ENCODE results near the gene C1QTNF6.
"Not testable (repeated sequence)": the region's sequence is repeated elsewhere in the genome, so short reads cannot be mapped to it uniquely, and the experiment has no call there.

C1QTNF6 gene

GRCh38 chr22:37206841-37207821 lies 19.1 kb upstream of the C1QTNF6 start:
- no peak for DNase-seq

DNA sequence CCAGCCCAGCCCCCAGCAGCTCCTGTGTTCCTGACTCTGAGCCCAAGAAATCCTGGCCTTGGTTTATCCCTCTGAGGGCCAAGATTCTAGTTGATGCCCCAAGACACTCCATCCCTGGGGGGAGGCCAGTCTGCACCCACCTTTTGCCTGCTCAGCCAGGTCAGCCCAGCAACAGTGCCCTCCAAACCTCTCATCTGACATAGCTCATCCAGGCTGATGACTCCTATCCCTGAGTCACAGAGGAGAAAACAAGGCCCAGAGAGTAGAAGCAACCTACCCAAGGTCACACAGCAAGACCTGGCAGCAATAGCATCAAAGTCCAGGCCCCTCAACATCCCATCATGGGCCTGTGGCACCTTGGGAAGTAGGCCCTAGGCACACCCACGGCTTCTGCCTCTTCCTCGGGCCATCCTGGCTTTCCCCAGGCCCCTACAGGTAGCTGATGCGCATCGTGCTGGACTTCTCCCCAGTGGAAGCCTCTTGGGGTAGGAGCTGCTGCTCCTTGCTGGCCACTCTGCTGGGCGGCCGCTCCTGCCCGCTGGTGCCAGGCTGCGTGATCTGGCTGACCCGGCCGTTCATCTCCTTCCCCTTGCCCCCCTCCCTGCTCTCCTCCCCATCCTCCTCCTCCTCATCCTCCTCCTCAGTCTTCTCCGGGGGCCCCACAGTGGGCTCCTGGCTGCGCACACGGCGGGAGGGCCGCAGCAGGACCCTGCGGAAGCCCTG lies 18.2 kb upstream of the C1QTNF6 start:
- DNase-seq = no peak

GRCh38 chr22:37205046-37205445 lies 17.0 kb upstream of the C1QTNF6 start:
- no peak for DNase-seq

GRCh38 chr22:37204045-37204655 lies 16.1 kb upstream of the C1QTNF6 start:
- no peak for DNase-seq

- no peak for DNase-seq
Observed at GRCh38 chr22:37203354-37204044, 15.5 kb upstream of the C1QTNF6 start.

GRCh38 chr22:37202716-37203115 lies 14.7 kb upstream of the C1QTNF6 start:
- DNase-seq = no peak

DNA sequence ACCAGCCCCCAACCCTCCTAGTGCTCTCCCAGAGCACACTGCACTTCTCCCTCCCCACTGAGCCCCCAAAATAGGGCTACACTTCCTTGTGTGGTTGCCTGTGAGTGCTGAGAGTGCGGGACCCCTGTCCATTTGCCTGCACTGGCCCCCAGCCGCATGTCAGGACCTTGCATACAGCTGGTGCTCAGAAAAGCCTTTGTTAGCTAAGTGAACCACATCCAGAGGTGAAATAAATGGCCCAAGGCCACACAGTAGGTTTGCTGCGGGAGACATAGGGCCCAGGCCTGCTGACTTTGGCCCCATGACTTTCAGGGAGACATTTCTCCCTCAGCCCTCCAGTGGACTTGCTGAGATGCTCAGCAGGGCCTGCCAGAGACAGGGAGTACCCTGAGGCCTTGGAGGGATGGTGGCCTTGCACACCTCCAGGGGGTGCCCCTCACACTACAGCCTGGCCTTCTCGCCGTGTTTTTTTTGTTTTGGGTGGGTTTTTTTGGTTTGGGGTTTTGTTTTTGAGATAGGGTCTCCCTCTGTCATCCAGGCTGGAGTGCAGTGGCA lies 14.0 kb upstream of the C1QTNF6 start:
- no peak for DNase-seq

DNA sequence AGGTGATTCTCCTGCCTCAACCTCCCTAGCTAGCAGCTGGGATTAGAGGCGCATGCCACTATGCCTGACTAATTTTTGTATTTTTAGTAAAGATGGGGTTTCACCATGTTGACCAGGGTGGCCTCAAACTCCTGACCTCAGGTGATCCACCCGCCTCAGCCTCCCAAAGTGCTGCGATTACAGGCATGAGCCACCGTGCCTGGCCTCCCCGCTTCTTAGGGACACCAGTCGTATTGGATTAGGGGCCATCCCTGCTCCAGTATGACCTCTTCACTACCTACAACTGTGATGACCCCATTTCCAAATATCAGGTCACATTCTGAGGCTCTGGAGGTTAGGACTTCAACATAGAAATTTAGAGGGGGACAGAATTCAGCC lies 13.4 kb upstream of the C1QTNF6 start:
- DNase-seq = not testable (repeated sequence)

GRCh38 chr22:37199760-37200108 lies 11.7 kb upstream of the C1QTNF6 start:
- DNase-seq = no peak

DNA sequence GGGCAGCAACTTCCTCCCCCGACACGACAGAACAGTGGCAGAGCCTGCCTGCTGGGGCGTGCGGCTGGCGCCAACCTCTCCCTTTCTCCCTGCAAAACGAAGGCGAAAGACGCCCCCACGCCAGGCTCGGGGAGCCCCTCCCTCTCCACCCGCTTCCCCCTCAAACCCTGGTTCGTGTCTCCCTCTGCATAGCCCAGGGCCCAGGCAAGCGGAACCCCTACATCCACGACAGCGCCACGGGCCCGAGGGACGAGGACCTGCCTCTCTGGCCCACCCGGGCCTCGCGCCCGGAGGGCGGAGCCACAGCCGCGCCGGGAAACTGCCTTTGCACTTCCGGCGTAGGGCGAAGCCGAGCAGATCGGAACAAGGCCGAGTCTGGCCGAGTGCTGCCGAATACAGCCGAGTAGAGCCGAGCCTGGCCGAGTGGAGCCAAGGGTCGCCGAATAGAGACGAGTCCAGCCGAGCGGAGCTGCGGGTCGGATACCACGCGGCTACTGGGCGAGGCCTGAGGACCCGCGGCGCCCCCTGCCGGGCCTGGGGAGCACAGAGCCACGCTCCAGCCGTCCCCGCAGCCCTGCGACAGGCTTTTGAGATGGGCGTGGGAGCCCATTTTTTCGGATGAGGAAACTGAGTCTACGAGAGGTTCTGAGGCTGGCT lies 11.2 kb upstream of the C1QTNF6 start:
- peak; percentile 86 for DNase-seq

DNA sequence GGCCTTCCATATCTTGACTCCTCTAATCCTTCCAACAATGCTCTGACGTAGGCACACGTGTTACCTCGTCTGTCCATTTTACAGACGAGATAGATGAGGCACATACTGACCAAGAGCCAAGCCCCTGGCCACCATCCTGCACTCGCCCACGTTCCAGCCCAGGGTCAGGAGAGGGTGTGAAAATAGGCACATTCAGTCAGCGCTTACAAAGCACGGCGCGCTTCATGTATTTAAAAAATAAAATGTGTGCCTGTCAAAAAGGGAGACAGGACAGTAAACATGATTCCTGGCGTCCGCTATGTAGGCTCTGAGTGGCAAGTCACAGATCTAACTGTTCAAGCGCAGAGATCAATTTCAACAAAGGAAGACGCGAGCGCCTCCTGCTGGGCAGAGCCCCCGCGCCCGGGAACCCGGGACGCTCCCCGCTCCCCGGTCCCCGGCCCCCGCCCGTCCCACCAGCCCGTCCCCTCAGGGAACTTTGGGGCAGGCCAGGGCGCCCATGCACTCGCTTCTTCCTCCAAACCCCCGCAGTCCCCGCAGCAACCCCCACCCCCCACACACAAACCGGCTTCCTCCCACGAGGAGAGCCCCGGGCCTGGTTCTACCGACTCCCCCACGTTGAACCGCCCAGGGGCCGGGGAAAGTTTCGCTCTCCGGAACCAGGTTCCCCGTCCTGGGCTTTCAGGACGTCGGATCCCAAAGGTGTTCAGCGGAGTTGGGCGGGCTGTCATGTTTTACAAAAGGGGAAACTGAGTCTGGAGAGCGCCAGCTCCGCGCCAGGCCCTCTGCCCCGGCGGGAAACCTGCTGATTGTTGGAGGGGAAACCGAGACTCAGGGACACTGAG lies 10.4 kb upstream of the C1QTNF6 start:
- DNase-seq = peak; percentile 25

DNA sequence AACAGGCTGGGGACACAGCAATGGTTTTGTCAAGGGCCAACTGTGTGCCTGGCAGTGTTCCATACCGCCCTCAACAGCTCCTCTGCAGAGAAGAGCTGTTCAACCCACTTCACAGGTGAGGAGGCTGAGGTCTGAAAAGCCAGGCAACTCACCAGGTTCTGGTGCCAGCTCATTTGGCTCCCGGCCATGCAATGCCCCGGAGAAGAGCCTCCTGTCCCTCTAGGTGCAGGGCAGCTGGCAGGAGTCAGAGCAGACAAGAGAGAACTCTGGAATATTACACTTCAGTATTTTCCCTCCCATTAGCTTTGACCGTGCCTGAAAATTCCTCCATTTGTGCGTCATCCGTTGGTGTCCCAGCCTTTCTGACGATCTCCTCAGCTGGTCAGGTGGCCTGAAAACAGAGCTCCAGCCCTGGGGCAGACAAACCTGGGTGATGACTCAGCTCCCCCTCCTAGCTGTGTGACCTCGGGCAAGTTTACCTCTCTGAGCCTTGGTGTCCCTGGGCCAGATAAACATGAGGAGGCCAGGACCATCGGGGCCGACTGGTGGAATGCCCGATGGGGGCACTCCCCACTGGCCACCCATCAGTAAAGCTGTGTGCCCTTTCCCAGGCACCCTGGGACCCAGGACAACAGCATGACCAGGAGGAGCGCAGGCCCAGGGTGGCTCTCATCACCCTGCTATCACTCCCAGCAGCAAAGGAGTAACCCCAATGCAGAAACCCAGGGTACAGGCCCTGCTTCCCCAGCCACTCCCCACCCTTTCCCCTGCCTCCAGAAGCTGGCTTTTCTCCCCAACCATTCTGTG lies 9.6 kb upstream of the C1QTNF6 start:
- DNase-seq = no peak

DNA sequence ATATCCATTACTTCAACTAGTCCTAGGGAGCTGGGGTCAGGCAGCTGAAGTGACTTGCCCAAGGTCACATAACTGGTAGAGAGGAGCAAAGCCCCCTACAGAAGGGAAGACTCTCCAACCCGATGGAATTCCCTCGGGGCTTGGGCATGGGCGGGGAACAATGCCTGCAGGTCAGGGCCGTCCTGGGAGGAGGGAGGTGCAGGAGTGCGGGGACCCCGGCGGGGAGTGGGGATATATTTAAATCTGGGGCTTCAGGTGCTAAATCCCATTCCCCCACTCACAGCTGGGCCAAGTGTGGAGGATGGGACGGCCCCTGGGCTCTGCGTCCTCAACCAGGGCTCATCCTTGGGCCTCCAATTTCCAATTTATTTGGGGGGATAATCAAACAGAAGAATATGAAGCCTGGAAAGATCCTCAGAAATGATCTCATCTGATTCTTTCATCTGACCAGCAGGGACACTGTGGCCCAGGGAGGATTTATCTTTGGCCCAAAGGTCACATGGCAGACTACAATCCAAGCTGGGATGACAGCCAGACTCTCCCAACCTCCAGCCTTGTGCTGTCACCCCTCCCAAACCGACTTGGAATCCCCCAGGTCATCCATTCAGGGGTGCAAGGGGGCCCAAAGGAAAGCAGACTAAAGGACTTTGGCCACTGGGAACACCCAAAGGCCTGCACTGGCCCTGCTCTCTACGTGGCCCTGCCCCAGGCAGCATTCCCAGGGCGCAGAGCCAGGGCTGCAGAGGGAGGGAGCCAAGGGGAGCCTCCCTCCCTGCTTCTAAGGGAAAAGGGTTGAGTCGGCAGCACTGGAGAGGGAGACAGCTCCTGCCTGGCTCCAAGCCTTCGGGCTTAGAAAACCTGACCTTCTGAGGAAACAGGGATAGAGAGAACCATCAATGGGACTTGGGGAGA lies 8.7 kb upstream of the C1QTNF6 start:
- DNase-seq = no peak

DNA sequence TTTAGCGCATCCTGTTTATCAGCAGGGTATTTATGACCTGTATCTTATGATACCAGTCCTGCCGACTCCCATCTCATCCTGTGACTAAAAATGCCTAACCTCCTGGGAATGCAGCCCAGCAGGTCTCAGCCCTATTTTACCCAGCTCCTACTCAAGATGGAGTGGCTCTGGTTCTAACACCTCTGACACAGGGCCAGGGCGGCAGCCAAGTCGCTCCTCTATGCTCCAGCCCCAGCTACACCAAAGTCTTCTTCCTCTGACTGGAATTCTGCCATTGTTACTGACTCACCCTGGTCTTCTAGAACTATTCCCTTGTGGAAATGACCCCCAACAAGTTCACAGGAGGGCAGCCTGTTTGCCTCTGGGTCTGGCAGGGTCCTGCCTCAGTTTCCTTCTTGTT lies 7.9 kb upstream of the C1QTNF6 start:
- DNase-seq = peak; percentile 9

DNA sequence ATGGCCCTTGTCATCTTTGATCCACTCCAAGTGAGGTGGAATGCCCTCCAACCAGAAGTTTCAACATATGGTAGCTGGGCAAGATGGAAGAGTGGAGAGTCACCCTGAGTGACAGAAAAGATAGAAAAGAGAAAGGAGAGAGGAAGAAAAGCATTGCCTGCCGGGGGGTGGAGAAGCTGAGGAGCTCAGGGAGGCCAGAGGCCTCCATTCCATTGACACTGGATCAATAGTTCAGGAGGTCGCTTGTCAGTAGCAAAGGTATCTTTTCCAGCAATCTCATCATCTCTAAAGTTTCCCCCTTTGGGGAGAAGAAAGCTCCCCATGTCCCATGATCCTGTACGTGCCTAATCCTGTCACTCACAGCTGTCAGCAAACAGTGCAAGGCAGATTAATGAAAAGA lies 6.7 kb upstream of the C1QTNF6 start:
- DNase-seq = no peak

DNA sequence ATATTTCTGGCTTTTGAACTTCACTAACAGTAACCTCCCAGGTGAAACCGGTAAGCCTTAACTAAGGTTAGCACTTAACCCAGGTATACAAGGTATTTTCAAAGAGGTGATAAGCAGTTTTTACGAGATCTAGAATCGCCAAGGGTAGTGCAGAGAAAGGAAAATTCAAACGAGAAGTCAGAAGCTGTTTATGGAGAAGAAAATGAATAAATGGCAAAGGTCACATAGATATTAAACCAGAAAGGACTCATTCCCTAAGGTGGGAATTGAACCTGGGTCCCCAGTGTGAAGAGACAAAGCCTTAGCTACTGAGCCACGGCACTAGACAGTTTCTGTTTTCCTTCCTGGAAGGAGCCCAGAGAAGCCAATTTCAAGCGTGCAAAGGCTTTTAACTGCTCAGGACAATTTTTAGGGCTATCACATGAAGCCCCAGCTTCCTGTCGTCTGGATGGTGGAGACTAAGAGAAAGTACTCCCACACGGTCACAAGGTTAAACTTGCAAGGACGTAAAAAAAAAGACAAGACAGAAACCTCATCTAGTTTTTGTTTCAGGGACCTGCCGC lies 5.7 kb upstream of the C1QTNF6 start:
- DNase-seq = no peak

- no peak for DNase-seq
Observed at GRCh38 chr22:37192741-37193140, 4.7 kb upstream of the C1QTNF6 start.

DNA sequence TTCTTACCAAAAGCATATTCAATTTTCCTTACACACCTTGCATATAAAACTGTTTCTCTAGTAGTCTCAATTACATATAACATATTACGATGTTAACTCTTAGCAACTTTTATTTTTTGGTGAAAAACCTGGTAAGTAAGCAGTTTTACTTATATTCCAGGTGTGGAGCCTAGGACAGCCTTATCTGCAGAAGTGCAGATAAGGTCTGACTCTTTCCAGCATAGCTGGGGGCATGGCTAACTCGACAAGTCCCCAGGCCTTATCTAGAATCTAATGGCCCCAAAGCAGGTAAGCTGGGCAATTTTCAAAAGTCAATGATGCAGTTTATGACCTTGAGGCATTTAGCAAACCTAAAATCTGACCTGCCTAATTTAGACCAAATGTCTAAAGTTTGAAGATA lies 4.2 kb upstream of the C1QTNF6 start:
- no peak for DNase-seq

GRCh38 chr22:37190262-37190780 lies 2.3 kb upstream of the C1QTNF6 start:
- no peak for DNase-seq
